Measurements from ENCODE around the gene ZBTB33.

GRCh38 chrX:120260369-120260768 is 9.8 kb downstream of the ZBTB33 start:
- TF ChIP-seq, protein P1, sequence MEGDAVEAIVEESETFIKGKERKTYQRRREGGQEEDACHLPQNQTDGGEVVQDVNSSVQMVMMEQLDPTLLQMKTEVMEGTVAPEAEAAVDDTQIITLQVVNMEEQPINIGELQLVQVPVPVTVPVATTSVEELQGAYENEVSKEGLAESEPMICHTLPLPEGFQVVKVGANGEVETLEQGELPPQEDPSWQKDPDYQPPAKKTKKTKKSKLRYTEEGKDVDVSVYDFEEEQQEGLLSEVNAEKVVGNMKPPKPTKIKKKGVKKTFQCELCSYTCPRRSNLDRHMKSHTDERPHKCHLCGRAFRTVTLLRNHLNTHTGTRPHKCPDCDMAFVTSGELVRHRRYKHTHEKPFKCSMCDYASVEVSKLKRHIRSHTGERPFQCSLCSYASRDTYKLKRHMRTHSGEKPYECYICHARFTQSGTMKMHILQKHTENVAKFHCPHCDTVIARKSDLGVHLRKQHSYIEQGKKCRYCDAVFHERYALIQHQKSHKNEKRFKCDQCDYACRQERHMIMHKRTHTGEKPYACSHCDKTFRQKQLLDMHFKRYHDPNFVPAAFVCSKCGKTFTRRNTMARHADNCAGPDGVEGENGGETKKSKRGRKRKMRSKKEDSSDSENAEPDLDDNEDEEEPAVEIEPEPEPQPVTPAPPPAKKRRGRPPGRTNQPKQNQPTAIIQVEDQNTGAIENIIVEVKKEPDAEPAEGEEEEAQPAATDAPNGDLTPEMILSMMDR (IDR thresholded peaks at IDR 0.05): no peak
- no peak for TF ChIP-seq POLR2A (IDR thresholded peaks at IDR 0.05)
